ENCODE measurements around the gene TRPT1.

Gene TRPT1

DNA sequence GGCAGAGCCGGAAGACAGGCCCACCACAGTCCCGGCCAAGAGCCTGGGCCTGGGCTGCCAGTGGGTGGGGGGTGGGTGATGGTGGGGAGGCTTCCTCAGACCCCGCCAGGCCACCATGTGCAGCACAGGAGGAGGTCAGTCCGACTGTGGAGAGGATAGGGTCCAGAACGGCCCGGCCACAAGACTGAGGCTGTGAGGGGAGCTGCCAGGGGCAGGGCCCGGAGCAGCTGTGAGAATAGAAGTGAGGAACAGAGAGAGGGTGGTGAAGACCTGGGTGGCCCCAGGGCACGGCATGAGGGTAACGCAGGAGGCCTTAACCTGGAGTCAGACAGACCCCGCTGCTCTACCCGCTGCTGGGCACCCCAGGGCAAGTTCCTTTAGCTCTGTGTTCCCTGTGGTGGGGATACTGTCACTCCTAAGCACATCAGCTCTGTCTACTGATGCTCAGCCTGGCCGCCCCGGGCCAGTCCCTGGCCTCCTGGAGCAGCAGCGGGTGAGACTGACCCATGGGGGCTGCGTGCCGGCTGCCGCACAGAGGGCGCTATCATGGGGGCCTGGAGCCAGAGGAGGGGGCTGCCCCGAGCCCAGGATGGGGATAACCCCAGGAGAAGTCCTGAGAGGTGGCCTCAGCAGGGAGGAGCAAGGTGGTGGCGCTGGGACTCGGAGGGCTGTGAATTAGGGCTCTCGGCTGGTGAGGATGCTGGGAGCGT is 17.7 kb downstream of the TRPT1 start:
- no peak for DNase-seq (ENCODE audit: low read depth)

DNA sequence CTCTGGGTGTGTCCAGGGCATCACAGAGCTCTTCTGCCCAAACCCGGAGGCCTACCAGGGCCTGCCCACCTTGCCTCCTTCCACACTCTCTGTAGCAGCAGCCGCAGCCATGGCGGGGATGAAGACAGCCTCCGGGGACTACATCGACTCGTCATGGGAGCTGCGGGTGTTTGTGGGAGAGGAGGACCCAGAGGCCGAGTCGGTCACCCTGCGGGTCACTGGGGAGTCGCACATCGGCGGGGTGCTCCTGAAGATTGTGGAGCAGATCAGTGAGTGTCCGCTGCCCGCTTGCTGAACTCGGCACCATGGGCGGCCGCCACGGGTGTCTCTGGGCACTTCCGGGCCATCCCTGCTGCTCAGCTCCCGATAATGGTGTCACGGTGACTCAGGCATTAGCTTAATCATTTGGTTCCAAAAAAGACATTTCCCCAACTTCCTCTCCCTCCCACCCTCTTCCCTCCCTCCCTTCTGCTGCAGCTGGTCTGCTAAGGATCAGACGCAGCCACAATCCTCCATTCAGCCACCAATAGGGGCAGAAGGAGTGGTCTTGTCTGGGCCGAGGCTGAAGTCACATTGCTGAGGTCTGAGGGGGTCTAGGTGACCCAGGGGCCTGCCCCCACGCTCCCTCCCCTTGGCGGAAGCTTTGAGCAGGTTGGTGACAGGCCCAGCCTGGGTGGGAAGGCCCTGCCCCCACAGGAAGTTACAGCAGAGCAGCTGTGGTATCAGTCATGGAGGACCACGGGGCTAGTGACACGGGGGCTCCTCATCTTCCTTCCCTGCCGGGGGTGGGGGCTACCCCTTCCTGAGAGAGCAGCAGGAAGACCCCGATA is 18.5 kb downstream of the TRPT1 start:
- peak; percentile 81 for DNase-seq (ENCODE audit: low read depth)

DNA sequence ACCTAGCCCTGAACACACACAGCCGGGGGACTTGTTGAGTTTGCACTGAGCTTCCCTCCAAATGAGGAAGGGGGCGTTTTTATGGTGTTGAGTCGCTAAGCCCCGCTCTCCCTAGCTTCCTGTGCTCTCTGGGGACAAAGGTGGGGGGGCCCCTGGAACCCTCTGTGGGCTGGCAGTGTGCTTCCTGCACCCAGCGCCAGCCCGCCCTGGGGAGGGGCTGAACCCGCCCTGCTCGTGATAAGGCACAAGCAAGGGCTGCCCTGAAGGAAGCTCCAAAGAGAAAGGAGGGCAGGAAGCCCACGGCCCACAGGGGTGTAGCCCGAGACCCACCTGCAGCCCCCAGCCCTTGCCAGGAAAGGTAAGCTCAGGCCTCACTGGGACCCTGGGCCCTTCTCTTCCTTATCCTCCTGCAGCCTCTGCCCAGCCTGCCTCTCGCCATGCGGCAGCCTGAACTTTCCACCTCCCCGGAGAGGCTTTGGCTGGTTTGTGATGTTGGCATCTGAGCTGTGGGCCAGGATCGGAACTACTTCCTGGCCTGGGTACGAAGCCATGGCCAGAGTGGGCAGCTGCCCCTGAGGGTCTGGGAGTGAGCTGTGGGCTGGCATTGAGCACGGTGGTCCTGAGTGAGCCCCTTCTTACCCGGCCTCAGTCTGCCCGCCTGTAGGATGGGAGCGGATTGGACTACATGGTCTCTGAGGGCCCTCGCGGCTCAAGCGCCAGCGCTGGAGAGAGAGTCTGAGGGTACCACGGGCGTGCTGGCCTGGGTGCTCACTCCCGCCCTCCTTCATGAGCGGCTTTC is 19.3 kb downstream of the TRPT1 start, which contains the start of gene FERMT3:
FERMT3 (plus strand) TSS at position 265 of the 799 bp plus-strand sequence. CDS start 644 bp downstream, outside the sequence.
- peak; percentile 77 for DNase-seq (ENCODE audit: low read depth)

DNA sequence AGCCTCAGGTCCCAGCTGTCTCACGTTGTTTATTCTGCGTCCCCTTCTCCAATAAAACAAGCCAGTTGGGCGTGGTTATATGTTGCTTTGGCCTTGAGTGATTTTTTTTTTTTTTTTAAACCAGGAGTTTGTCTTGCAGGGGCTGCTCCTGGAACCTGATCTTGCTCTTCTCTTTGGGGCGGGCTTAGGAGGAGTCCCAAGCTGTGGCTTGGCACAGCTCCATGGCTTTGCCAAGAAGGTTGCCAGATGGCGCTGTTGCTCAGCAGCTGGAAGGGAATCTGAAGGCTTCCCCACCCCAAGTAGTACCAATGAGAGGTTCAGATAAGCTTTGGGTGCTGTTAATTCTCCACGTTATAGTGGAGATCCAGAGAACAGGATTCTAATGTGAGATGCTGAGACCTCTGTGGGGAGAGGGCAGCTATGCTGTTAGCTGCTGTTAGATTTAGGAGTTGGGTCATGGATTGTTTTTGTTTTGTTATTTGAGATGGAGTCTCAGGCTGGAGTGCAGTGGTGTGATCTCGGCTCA is 21.5 kb downstream of the TRPT1 start:
- DNase-seq (ENCODE audit: low read depth), result peak; percentile 59

DNA sequence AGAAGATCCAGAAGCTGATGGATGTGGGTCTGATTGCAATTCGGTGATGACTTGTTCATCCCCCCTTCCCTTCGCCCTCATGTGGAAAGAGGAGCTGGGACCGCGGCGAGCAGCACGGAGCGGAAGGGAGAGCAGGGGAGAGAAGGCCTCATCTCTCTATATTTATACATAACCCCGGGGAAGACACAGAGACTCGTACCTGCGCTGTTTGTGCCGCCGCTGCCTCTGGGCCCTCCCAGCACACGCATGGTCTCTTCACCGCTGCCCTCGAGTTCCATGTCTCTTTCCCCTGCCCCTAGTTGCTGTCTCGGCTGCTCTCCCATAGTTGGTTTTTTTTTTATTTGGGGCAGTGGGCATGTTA is 21.9 kb downstream of the TRPT1 start:
- no peak for DNase-seq (ENCODE audit: low read depth)

DNA sequence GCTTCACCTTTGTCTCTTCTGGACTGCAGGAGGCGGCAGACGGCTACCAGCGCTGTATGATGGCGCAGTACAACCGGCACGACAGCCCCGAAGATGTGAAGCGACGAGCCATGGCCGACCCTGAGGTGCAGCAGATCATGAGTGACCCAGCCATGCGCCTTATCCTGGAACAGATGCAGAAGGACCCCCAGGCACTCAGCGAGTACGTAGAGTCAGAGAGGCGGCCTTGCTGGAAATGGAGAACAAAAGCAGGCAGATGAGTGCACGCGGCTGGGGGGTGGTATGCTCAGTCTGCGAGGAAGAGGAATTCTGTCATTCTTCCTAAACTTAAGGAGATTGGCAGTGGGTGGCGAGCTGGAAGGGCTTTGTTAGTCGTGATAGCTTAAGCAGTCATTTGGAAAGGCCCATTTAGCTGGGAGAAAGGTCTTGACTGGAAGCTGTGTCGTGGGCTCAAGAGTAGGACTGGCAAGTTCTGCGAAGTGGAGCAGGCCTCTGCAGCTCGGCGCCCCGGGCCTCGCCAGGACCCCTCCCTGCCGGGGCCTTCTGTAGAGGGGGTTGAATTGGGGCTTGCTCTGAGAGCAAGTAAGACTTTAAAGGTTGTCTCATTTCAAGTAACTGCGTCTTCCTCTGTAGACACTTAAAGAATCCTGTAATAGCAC is 22.4 kb downstream of the TRPT1 start:
- no peak for DNase-seq (ENCODE audit: low read depth)

DNA sequence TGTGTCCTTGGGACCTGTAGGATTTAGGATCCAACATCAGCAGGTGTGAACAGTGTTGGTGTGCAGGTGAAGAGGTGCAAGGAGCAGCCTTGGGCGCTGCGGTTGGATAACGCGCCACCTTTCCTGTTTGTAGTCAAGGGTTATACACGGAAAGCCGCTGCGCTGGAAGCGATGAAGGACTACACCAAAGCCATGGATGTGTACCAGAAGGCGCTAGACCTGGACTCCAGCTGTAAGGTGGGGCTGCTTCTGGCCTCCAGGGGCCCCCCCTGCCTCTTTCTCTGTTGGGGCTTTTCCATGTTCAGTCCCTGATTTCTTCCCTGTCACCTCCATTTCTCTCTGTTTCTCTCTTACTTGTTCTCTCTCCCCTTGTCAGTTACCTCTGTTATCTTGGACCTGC is 23.0 kb downstream of the TRPT1 start:
- DNase-seq (ENCODE audit: low read depth), result no peak

DNA sequence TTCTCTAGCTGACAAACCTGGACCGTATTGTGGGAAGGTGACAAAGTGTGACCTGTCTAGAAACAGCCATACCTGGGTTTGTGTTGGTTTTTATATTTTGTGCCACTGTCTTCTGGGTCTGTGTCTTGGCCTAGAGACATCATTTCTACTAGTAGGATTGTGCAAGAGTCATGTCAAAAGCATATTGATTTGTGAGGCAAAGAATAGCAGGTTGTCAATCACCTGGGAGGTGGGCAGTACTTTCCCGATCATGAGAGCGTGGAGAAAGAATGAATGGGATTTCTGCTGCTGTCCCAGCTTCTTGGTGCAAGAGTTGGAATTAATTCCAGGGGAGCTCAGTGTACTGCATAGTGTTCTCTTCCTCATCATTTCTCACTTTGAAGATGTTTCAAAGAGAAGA is 24.4 kb downstream of the TRPT1 start:
- DNase-seq (ENCODE audit: low read depth), result no peak

DNA sequence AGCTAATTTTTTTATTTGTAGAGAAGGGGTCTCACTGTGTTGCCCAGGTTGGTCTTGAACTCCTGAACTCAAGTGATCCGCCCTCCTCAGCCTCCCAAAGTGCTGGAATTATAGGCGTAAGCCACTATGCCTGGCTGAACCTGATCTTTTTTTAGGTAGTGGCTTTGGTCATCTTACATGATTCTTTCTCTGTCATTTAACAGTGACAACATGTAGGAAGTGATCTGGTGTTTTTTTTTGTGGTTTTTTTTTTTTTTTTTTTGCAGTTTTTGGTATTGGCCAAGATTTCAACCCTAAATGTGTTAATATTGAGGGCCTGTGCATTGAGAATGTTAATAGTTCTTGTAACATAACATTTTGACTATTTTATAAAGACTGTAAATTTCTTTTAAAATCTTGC is 27.5 kb downstream of the TRPT1 start:
- DNase-seq (ENCODE audit: low read depth), result no peak

DNA sequence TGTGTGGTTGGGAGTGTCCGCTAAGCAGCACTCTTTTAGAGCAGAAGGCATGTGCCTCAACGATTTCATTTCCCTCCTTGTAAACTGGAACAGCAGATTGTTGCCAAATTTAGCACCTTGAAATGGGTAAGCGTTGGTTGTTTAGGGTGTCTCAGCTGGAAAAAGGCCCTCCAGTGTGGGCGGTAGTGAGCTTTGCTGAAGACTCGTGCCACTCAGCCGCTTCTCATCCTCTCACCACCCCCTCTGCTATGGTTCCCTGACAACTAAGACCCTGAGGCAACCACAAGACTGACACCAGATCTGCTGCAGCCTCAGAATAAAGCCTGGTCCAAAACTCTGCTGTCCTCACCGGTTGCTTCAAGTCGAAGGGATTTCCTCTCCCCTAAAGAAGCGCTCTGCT is 29.4 kb downstream of the TRPT1 start:
- DNase-seq (ENCODE audit: low read depth), result no peak

DNA sequence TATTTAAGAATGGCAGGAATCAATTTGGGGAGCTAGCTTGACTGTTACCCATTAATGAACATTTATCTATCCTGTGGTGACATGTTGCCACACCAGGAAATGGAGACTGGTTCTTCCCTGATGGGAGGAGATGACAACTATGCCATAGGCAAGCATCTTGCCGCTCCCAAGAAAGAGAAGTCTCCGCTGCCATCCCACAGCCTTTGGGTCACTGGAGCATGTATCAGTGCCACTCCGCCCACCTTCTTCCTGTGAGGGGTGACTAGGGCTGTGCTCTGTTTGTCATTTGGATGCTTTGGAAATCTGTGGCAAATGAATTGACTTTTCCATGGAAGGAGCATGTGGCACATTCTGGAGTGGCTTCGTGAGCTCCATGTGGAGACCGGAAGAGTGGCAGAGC is 33.6 kb downstream of the TRPT1 start:
- no peak for DNase-seq (ENCODE audit: low read depth)

DNA sequence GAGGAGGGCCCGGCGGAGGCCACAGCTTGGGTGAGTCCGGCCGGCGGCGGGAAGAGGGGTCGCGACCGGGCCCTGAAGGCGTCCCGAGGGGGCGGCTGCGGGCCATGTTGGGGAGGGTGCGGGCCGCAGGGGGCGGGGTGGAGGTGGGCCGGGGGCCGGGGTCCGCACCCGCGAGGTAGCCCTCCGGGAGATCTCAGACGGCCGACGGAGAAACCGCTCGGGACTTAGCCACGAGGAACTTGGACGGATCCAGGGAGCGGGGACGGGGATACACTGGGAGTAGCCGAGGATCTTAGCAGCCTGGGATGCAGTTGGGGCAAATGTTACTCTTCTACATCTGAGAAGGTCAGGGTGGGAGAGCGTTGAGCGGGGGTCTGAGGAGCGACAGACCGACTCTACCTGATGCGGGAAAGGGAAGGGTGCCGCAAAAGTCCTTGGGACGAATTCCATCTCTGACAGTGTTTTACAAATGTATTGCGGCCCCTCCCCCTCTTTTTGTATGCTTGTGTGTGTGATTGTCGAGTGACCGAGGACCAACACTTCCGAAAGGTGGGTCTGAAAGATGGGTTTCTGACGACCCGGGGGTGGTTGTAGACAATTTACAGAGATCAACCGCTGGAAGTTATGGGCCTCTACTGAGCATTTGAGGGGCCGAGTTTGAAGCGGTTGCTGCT is 39.4 kb downstream of the TRPT1 start:
- no peak for DNase-seq (ENCODE audit: low read depth)

DNA sequence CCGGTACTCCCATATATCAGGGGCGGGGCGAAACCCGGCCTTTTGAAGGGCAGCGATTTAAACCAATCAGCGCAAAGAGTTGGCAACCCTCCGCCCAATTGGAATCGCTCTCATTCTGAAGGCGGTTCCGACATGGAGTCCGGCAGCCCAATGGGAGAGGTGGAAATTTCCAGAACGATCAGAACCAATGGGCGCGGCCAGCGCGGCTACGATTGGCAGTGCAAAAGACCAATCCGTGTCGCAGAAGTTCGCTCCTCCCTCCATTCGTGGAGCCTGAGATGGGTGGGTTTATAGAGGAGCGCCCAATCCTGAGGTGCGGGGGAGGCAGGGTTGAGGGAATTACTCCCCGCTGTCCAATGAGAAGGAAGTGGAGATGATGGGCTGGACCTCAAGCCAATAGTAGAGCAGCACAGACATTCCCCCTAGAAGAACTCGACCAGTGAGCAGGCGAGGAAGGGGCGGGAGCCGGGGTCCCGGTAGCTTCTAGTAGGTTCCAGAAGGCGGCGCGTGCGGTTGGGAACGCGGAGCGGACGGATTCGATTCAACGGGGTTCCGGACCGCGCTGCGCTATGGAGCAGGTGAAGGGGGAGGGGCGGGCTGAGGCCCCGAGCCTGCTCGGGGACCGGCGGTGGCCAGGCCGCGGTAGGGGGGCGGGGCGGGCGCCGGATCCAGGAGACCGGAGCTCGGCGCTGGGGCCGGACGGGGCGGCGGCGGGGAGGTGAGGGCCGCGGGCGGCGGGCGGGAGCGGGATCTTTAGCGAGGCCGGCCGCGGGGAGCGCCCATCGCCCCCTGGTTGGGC is 40.1 kb downstream of the TRPT1 start, which contains the start of gene STIP1:
STIP1 (plus strand) TSS at position 479 of the 799 bp plus-strand sequence; CDS start at position 570, 91 bp downstream.
- peak; percentile 99 for DNase-seq (ENCODE audit: low read depth)

DNA sequence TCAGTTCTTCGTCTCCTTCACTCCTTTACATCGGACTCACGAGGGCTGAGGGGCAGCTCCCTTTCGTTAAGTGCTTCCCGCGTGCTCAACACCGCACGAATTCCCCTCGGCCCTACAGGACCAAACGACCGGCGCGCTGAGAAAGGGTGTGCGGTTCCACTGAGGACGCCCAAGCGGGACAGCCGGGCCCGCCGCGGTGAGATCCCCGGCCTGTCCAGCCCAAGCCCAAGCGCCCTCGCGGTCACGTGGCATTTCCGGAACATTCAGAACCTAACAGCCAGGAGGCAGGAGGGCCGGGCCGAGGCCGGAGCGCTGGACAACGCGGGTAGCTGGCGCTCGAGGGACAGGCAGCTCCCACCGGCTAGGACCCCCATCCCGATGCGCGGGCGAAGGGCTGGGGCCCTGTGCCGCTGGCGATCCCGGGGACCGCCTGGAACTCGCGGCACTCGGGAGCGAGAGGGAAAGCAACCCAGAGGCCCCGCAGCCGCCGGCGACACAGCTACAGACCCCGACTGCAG is 40.8 kb downstream of the TRPT1 start:
- DNase-seq (ENCODE audit: low read depth), result no peak

DNA sequence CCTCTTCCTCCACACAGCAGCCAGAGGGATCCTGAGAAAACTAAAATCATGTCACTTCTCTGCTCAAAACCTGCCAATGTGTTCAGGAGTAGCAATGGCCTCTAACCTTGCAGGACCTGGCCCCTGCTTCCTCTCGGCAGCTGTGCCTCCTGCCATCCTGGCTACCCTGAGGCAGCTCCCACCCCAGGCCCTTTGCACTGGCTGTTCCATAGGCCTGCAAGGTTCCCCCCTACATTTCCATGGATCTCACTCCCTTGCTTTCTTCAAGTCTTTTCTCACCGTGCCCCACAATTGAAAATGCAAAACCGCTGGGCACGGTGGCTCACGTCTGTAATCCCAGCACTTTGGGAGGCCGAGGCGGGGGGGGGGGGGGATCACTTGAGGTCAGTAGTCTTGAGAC is 42.1 kb downstream of the TRPT1 start:
- no peak for DNase-seq (ENCODE audit: low read depth)

DNA sequence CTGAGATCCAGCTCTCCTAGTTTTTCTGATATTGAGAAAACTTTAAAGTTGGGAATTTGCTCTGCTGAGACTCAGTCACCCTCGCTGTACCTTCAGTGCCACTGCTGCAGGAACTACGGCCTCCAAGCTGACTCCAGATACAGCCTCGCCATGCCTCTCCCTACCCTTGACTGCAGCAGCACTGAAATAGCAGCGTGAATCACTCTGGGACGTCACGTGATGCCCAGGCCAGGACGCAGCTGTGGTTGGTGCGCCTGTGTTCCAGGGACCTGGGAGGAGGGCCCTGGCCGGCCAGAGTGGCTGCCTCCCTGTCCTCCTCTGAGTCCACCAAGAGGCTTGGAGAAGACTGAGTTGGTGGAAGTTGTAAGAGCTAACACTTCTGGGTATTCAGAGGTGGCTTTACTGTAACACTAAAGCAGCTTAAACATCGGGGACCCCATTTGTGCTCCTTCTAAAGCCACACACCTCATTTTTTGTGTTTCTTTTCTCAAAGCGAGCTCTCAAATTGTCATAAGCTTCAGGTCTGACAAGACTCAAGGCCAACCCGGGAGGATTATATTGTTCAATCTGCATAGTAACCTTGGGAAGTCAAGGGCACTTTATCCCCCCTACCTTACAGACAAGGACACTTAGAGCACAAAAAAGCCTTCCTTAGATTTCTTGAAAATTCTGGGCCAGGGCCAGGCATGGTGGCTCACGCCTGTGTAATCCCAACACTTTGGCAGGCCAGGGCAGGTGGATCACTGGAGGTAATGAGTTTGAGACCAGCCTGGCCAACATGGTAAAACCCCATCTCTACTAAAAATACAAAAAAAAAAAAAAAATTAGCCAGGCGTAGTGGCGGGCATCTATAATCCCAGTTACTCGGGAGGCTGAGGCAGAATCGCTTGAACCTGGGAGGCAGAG is 44.2 kb downstream of the TRPT1 start:
- no peak for DNase-seq (ENCODE audit: low read depth)

DNA sequence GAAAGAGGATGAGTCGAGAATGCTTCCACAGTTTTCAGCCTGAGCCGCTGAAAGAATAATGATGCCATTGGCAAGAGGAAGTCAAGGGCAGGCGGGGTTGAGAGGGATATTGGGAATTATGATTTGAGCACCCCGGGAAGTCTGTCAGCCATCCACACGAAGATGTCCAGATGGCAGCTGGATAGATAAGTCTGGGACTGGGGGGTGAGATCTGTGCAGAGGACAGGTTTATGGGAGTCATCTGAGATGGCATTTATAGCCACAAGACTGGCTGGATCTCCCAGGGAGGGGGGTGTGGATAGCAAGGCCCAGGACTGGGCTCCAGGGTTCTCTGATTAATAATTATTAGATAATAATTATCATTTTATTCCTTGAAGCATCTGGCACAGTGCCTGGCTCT is 45.1 kb downstream of the TRPT1 start:
- DNase-seq (ENCODE audit: low read depth), result no peak

DNA sequence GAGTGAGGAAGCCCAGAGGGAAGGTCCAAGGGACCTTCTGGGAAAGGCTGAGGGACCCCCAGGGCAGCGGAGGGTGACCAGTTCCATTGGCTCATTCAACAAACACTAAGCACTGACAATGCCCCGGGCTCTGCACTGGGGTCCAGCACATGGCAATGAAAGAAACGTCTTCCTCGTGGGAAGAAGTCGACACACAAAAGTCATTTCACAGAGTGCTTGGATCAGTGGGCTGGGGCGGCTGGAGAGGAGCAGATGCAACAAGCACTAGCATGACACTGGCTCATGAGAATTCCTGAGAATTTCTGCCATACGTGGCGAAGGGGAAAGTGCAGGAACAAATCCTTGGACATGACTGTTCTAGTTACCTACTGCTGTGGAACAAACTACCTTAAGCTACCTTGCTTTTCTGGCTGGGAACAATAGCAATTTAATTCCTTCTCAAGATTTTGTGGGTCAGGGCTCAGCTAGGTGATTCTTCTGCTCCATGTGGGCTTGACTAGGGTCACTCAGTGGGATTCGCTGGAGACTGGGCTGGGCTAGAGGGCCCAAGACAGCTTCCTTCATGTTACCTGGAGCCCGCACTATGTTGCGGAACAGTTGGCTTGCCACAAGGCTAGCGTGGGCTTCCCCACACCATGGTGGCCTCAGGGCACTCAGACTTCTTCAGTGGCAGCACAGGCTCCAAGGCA is 46.9 kb downstream of the TRPT1 start:
- DNase-seq (ENCODE audit: low read depth), result no peak
